ENCODE data around the gene TOMM40.
"Not testable (repeated sequence)": the region's sequence is repeated elsewhere in the genome, so short reads cannot be mapped to it uniquely, and the experiment has no call there.

Gene TOMM40

GRCh38 chr19:44900328-44901244 lies 9.5 kb downstream of the TOMM40 start:
- no peak for DNase-seq

GRCh38 chr19:44903216-44903601 lies 12.2 kb downstream of the TOMM40 start:
- DNase-seq: no peak

- DNase-seq: peak; percentile 62
Observed at GRCh38 chr19:44903602-44904425, 12.8 kb downstream of the TOMM40 start.

GRCh38 chr19:44904426-44904994 lies 13.5 kb downstream of the TOMM40 start:
- no peak for DNase-seq

GRCh38 chr19:44905437-44906160 lies 14.5 kb downstream of the TOMM40 start, which contains the start of gene APOE:
APOE (plus strand) TSS chr19:44905796; CDS start chr19:44906625, 829 bp downstream.
- no peak for DNase-seq

GRCh38 chr19:44907613-44908012 lies 16.6 kb downstream of the TOMM40 start:
- no peak for DNase-seq

GRCh38 chr19:44908074-44908835 lies 17.2 kb downstream of the TOMM40 start:
- no peak for DNase-seq

GRCh38 chr19:44908836-44909261 lies 17.8 kb downstream of the TOMM40 start:
- no peak for DNase-seq

- no peak for DNase-seq
Observed at GRCh38 chr19:44909775-44910174, 18.7 kb downstream of the TOMM40 start.

- DNase-seq: not testable (repeated sequence)
Observed at GRCh38 chr19:44911896-44912295, 20.8 kb downstream of the TOMM40 start.

- DNase-seq: no peak
Observed at GRCh38 chr19:44912854-44913253, 21.8 kb downstream of the TOMM40 start.

GRCh38 chr19:44913512-44914432 lies 22.7 kb downstream of the TOMM40 start:
- not testable (repeated sequence) for DNase-seq

- peak; percentile 65 for DNase-seq
Observed at GRCh38 chr19:44914433-44915206, 23.6 kb downstream of the TOMM40 start, which contains the start of gene APOC1. APOC1 (plus strand) TSS chr19:44914608; CDS start chr19:44914892, 284 bp downstream.

- DNase-seq: no peak
Observed at GRCh38 chr19:44924243-44924725, 33.2 kb downstream of the TOMM40 start.

- DNase-seq: no peak
Observed at GRCh38 chr19:44925114-44925891, 34.2 kb downstream of the TOMM40 start.

GRCh38 chr19:44926245-44927077 lies 35.4 kb downstream of the TOMM40 start:
- DNase-seq: not testable (repeated sequence)

GRCh38 chr19:44927746-44928145 lies 36.7 kb downstream of the TOMM40 start:
- no peak for DNase-seq

- DNase-seq: no peak
Observed at GRCh38 chr19:44930088-44930487, 39.0 kb downstream of the TOMM40 start.

Measured in activated CD4-positive, alpha-beta T cell treated with anti-CD3 and anti-CD28 coated beads for 1 hour (primary cell).